HG02763 (cell line): Measurements from ENCODE around the gene UBAC2.

Source experiments
- ATAC-seq: cut with Tn5 transposase; IDR thresholded peaks from one replicate; pipeline ENCODE4 v1.9.1; 2021; ENCODE audit warnings: mild to moderate bottlenecking, moderate library complexity; ENCODE audit not compliant: unreplicated experiment

UBAC2 gene

GRCh38 chr13:99307648-99308339 lies 107.1 kb downstream of the UBAC2 start:
- no peak for ATAC-seq

GRCh38 chr13:99308471-99309087 lies 107.9 kb downstream of the UBAC2 start:
- ATAC-seq: no peak

- ATAC-seq: no peak
These were observed 109.9 kb downstream of the UBAC2 start for GRCh38 chr13:99310382-99311031.

GRCh38 chr13:99311137-99311536 lies 110.5 kb downstream of the UBAC2 start:
- no peak for ATAC-seq

GRCh38 chr13:99311748-99312492 lies 111.3 kb downstream of the UBAC2 start:
- no peak for ATAC-seq

GRCh38 chr13:99312493-99312883 lies 111.8 kb downstream of the UBAC2 start:
- no peak for ATAC-seq

GRCh38 chr13:99313501-99313900 lies 112.8 kb downstream of the UBAC2 start:
- no peak for ATAC-seq

- ATAC-seq: no peak
These were observed 113.3 kb downstream of the UBAC2 start for GRCh38 chr13:99313941-99314340.

GRCh38 chr13:99314640-99315176 lies 114.1 kb downstream of the UBAC2 start:
- no peak for ATAC-seq

- no peak for ATAC-seq
These were observed 114.5 kb downstream of the UBAC2 start for GRCh38 chr13:99315186-99315585.

GRCh38 chr13:99316224-99316623 lies 115.6 kb downstream of the UBAC2 start:
- ATAC-seq: no peak

GRCh38 chr13:99316657-99317256 lies 116.1 kb downstream of the UBAC2 start:
- no peak for ATAC-seq

- ATAC-seq: no peak
These were observed 120.2 kb downstream of the UBAC2 start for GRCh38 chr13:99320693-99321481.

- ATAC-seq: no peak
These were observed 121.1 kb downstream of the UBAC2 start for GRCh38 chr13:99321709-99322108.

- ATAC-seq: peak; percentile 68
These were observed 121.8 kb downstream of the UBAC2 start for GRCh38 chr13:99322297-99323103.

- ATAC-seq: no peak
These were observed 122.8 kb downstream of the UBAC2 start for GRCh38 chr13:99323488-99323887.

GRCh38 chr13:99326012-99326411 lies 125.4 kb downstream of the UBAC2 start:
- no peak for ATAC-seq

- no peak for ATAC-seq
These were observed 126.5 kb downstream of the UBAC2 start for GRCh38 chr13:99327126-99327525.

GRCh38 chr13:99327761-99328160 lies 127.1 kb downstream of the UBAC2 start:
- ATAC-seq: no peak
